Measurements from ENCODE around the gene COL6A2. TPM values are rescaled to one million over a fixed set of nuclear protein-coding genes. Genes with fewer than 3 reads are reported as not detected.
"Not testable (repeated sequence)": the region's sequence is repeated elsewhere in the genome, so short reads cannot be mapped to it uniquely, and the experiment has no call there.

The COL6A2 gene
- total RNA-seq, 1 experiment from 2014 or later, result 87.0 TPM

GRCh38 chr21:46076724-46077123 lies 21.2 kb upstream of the COL6A2 start:
- H3K79me2 ChIP-seq (ENCODE audit: insufficient read depth, low read length); H3K27me3 ChIP-seq (ENCODE audit: insufficient read depth, low read length); H3K4me1 ChIP-seq (ENCODE audit: control insufficient read depth in 1 of 2, insufficient read depth in 2 of 2, low read length in 2 of 2); H3K4me2 ChIP-seq (ENCODE audit: low read length); H2AFZ ChIP-seq (ENCODE audit: low read depth, low read length, poor library complexity, severe bottlenecking); BruUV-seq (replicated peaks); intact Hi-C loops (cut with micrococcal nuclease); H3K4me3 ChIP-seq (replicated peaks in 1 of 2; ENCODE audit: low read depth in 1 of 2, low read length in 2 of 2); H4K20me1 ChIP-seq (ENCODE audit: insufficient read depth); ATAC-seq; H3K36me3 ChIP-seq (ENCODE audit: control insufficient read depth in 1 of 2, insufficient read depth in 2 of 2, low read length in 2 of 2); H3K27ac ChIP-seq (ENCODE audit: low read depth, low read length); H3K9me2 ChIP-seq (ENCODE audit: insufficient read depth); H3K9ac ChIP-seq (ENCODE audit: low read length); CTCF ChIA-PET; RAD21 ChIA-PET (ENCODE audit: low non-redundant PET in 1 of 2, low total read pairs in 2 of 2, uncharacterized antibody in 2 of 2, unreplicated experiment in 2 of 2); DNase-seq (ENCODE audit: low read depth, low spot score); H3K9me3 ChIP-seq (ENCODE audit: control insufficient read depth in 1 of 2, insufficient read depth in 1 of 2, low read depth in 1 of 2, low read length in 2 of 2); POLR2A ChIA-PET: not testable (repeated sequence)

- CTCF ChIA-PET, result no interaction called here
- Histone ChIP-seq H3K27ac (ENCODE audit: low read depth, low read length) (no peak overlapping the region), H3K36me3 (ENCODE audit: control insufficient read depth in 1 of 2, insufficient read depth in 2 of 2, low read length in 2 of 2) (no peaks in the 10 kb centered on the region), H2AFZ (ENCODE audit: low read depth, low read length, poor library complexity, severe bottlenecking) (no peak overlapping the region), H4K20me1 (ENCODE audit: insufficient read depth) (no peaks in the 10 kb centered on the region), H3K9me2 (ENCODE audit: insufficient read depth) (no peaks in the 10 kb centered on the region; the same call in 1 of the 2 replicates), H3K4me3 (replicated peaks in 1 of 2; ENCODE audit: low read depth in 1 of 2, low read length in 2 of 2) (no peak overlapping the region), H3K79me2 (ENCODE audit: insufficient read depth, low read length) (no peaks in the 10 kb centered on the region), H3K9me3 (ENCODE audit: control insufficient read depth in 1 of 2, insufficient read depth in 1 of 2, low read depth in 1 of 2, low read length in 2 of 2) (no peaks in the 10 kb centered on the region), H3K9ac (ENCODE audit: low read length) (no peak overlapping the region), H3K4me1 (ENCODE audit: control insufficient read depth in 1 of 2, insufficient read depth in 2 of 2, low read length in 2 of 2) (peaks cover 0 to 5% of the 10 kb centered on the region in 2 experiments; a peak in 1 of 4 replicates), H3K4me2 (ENCODE audit: low read length) (no peak overlapping the region), H3K27me3 (ENCODE audit: insufficient read depth, low read length) (0 out of 2 replicates have a peak, but pooled peaks cover 5% of the 10 kb centered on the region)
- BruUV-seq (replicated peaks), result no TSS peak
- TF ChIP-seq JUND (IDR thresholded peaks at IDR 0.05) (no peak), CEBPB (IDR thresholded peaks at IDR 0.05; ENCODE audit: low read depth) (no peak), ZBTB33 (IDR thresholded peaks at IDR 0.05; ENCODE audit: extremely low read depth, insufficient replicate concordance, low read length) (no peak), TCF7L2 (IDR thresholded peaks at IDR 0.05; ENCODE audit: borderline replicate concordance, extremely low read depth, insufficient read depth, insufficient read length) (no peak), ZNF274 (IDR thresholded peaks at IDR 0.05; ENCODE audit: low read depth, low read length) (no peak), EGR1 (IDR thresholded peaks at IDR 0.05; ENCODE audit: low read depth) (no peak), FOSL1 (IDR thresholded peaks at IDR 0.05; ENCODE audit: low read depth) (no peak), POLR2A (IDR thresholded peaks at IDR 0.05; ENCODE audit: borderline replicate concordance, extremely low read depth, insufficient read depth, insufficient read length) (no peak), POLR2AphosphoS5 (IDR thresholded peaks at IDR 0.05; ENCODE audit: low read depth, low read length) (no peak), EZH2phosphoT487 (IDR thresholded peaks at IDR 0.05; ENCODE audit: borderline replicate concordance) (no peak), ATF3 (IDR thresholded peaks at IDR 0.05) (no peak), ZFX (IDR thresholded peaks at IDR 0.05) (no peak)
- TF ChIP-seq, protein P1, sequence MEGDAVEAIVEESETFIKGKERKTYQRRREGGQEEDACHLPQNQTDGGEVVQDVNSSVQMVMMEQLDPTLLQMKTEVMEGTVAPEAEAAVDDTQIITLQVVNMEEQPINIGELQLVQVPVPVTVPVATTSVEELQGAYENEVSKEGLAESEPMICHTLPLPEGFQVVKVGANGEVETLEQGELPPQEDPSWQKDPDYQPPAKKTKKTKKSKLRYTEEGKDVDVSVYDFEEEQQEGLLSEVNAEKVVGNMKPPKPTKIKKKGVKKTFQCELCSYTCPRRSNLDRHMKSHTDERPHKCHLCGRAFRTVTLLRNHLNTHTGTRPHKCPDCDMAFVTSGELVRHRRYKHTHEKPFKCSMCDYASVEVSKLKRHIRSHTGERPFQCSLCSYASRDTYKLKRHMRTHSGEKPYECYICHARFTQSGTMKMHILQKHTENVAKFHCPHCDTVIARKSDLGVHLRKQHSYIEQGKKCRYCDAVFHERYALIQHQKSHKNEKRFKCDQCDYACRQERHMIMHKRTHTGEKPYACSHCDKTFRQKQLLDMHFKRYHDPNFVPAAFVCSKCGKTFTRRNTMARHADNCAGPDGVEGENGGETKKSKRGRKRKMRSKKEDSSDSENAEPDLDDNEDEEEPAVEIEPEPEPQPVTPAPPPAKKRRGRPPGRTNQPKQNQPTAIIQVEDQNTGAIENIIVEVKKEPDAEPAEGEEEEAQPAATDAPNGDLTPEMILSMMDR (IDR thresholded peaks at IDR 0.05 in 2 of 3, conservative IDR thresholded peaks at IDR 0.05 in 1 of 3; ENCODE audit: borderline replicate concordance in 1 of 3, insufficient read depth in 1 of 3, low read depth in 2 of 3, low read length in 2 of 3), result no peak
- intact Hi-C loops (cut with micrococcal nuclease), result no loop called here
- DNase-seq (ENCODE audit: low read depth, low spot score) (no peak), ATAC-seq (no peak)
- RAD21 ChIA-PET (ENCODE audit: low non-redundant PET in 1 of 2, low total read pairs in 2 of 2, uncharacterized antibody in 2 of 2, unreplicated experiment in 2 of 2), result no interaction called here
- POLR2A ChIA-PET, result no interaction called here
Measured at GRCh38 chr21:46077674-46078101, 20.2 kb upstream of the COL6A2 start.

Data from HCT116 (cell line).